IPS-NIHi7 (cell line): Measurements from ENCODE around the gene MAP3K3.

Experiments
- DNase-seq: peaks from one replicate; pipeline ENCODE4 v3.0.0; 2012; ENCODE audit warnings: mixed read lengths; ENCODE audit errors: extremely low spot score

The MAP3K3 gene

GRCh38 chr17:63693411-63694113 is 71.3 kb downstream of the MAP3K3 start:
- DNase-seq: no peak

GRCh38 chr17:63694229-63694949 is 72.2 kb downstream of the MAP3K3 start:
- peak; percentile 64 for DNase-seq

- no peak for DNase-seq
Observed at GRCh38 chr17:63694950-63695773, 72.9 kb downstream of the MAP3K3 start.

GRCh38 chr17:63695889-63696288 is 73.7 kb downstream of the MAP3K3 start:
- DNase-seq: no peak

- peak; percentile 82 for DNase-seq
Observed at GRCh38 chr17:63696381-63696961, 74.3 kb downstream of the MAP3K3 start.

GRCh38 chr17:63697341-63698286 is 75.4 kb downstream of the MAP3K3 start:
- DNase-seq: peak; percentile 52

- DNase-seq: no peak
Observed at GRCh38 chr17:63698381-63698885, 76.2 kb downstream of the MAP3K3 start.

- DNase-seq: peak; percentile 59
Observed at GRCh38 chr17:63698886-63699637, 76.8 kb downstream of the MAP3K3 start.

- DNase-seq: peak; percentile 86
Observed at GRCh38 chr17:63699638-63700527, 77.7 kb downstream of the MAP3K3 start, which contains the start of gene LIMD2. Gene LIMD2 (minus strand): TSS chr17:63700125. CDS start chr17:63699298, 827 bp downstream.

GRCh38 chr17:63700528-63701455 is 78.6 kb downstream of the MAP3K3 start:
- DNase-seq: peak; percentile 76

GRCh38 chr17:63701456-63701820 is 79.2 kb downstream of the MAP3K3 start:
- DNase-seq: no peak

- DNase-seq: no peak
Observed at GRCh38 chr17:63701868-63702720, 79.9 kb downstream of the MAP3K3 start.

GRCh38 chr17:63702721-63703015 is 80.5 kb downstream of the MAP3K3 start:
- no peak for DNase-seq

GRCh38 chr17:63703029-63703428 is 80.8 kb downstream of the MAP3K3 start:
- no peak for DNase-seq

GRCh38 chr17:63703556-63704258 is 81.5 kb downstream of the MAP3K3 start:
- no peak for DNase-seq

GRCh38 chr17:63704259-63704576 is 82.0 kb downstream of the MAP3K3 start:
- DNase-seq: no peak

- DNase-seq: no peak
Observed at GRCh38 chr17:63704836-63705235, 82.6 kb downstream of the MAP3K3 start.
